Skeletal muscle tissue (tissue), 5 donors: Measurements from ENCODE around the gene CFAP119. TPM values are rescaled to one million over a fixed set of nuclear protein-coding genes. Genes with fewer than 3 reads are reported as not detected.

Experiments
- H3K27ac ChIP-seq: one replicate; pipeline ENCODE4 v1.7.0; 2013; ENCODE audit warnings: mild to moderate bottlenecking, low read depth, low read length, inconsistent platforms
- H3K27me3 ChIP-seq, 3 donors: one replicate each; pipeline ENCODE4 v1.7.0; 2013; ENCODE audit warnings: low read length in 3 of 3; ENCODE audit not compliant: control insufficient read depth in 3 of 3, insufficient read depth in 3 of 3
- H3K36me3 ChIP-seq, 3 donors: one replicate each; pipeline ENCODE4 v1.7.0; 2013; ENCODE audit warnings: low read length in 3 of 3; ENCODE audit not compliant: control insufficient read depth in 3 of 3, insufficient read depth in 3 of 3
- H3K4me1 ChIP-seq, 3 donors: one replicate each; pipeline ENCODE4 v1.7.0; 2013; ENCODE audit warnings: low read length in 3 of 3, mild to moderate bottlenecking in 3 of 3; ENCODE audit not compliant: control insufficient read depth in 3 of 3, insufficient read depth in 3 of 3
- H3K4me3 ChIP-seq, 3 donors: one replicate each; pipeline ENCODE4 v1.7.0; 2013; ENCODE audit warnings: low read length in 3 of 3
- H3K9ac ChIP-seq, 3 donors: one replicate each; pipeline ENCODE4 v1.7.0; 2013; ENCODE audit warnings: low read length in 3 of 3, mild to moderate bottlenecking in 3 of 3, moderate library complexity in 2 of 3, low read depth in 1 of 3
- H3K9me3 ChIP-seq, 3 donors: one replicate each; pipeline ENCODE4 v1.7.0; 2013; ENCODE audit warnings: low read length in 3 of 3; ENCODE audit not compliant: control insufficient read depth in 3 of 3
- small RNA-seq: library from RNA; depleted of rRNA; stranded (forward); fragments of <200 nt; gene quantifications from one replicate; pipeline ENCODE3, GENCODE V24; 2014
- total RNA-seq: library from RNA; depleted of rRNA; stranded (reverse); fragments of >200 nt; gene quantifications from one replicate; pipeline ENCODE4 v1.2.3, GENCODE V29; 2014
- donor health status: Osteomylitis.

CFAP119 gene
- total RNA-seq, 1 donor from 2014 or later = 1.6 TPM

- Histone ChIP-seq H3K4me3 (no peak overlapping the region), H3K9ac (no peak overlapping the region), H3K36me3 (peaks cover 74 to 76% (median 75%) of the 10 kb centered on the region in 3 donors), H3K27ac (no peak overlapping the region), H3K27me3 (no peaks in the 10 kb centered on the region), H3K4me1 (no peaks in the 10 kb centered on the region), H3K9me3 (no peaks in the 10 kb centered on the region)
Observed at GRCh38 chr16:30715750-30716445, 46.0 kb downstream of the CFAP119 start.

DNA sequence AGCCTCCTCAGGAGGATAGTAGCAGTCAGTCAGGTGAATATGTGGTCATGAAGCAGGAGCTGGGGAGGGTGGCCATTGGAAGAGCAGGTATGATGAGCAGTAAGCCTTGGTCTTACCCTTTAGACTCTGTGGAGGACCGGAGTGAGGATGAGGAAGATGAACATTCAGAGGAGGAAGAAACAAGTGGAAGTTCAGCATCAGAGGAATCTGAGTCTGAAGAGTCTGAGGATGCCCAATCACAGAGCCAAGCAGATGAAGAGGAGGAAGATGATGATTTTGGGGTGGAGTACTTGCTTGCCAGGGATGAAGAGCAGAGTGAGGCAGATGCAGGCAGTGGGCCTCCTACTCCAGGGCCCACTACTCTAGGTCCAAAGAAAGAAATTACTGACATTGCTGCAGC lies 50.1 kb downstream of the CFAP119 start:
- Histone ChIP-seq H3K9ac (no peak overlapping the region), H3K9me3 (no peaks in the 10 kb centered on the region), H3K4me3 (no peak overlapping the region), H3K27me3 (no peaks in the 10 kb centered on the region), H3K36me3 (peaks cover 87 to 89% (median 88%) of the 10 kb centered on the region in 3 donors), H3K4me1 (no peaks in the 10 kb centered on the region), H3K27ac (no peak overlapping the region)

DNA sequence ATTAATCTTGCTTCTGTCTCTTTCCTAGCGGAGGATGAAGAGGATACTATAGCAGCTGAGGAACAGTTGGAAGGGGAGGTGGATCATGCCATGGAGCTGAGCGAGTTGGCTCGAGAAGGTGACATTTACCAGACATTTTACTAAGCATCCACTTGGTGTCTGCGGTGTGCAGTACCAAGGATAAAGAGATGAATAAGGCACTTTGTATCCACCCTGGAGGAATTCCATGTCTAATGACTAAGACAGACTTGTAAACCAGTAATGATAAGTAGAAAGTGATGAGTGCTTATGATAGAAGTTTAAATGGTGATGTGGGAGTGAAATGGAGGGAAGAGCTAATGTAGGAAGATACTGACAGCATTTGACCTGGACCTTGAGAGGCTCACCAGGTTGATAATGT lies 50.9 kb downstream of the CFAP119 start:
- Histone ChIP-seq H3K27me3 (no peaks in the 10 kb centered on the region), H3K9me3 (no peaks in the 10 kb centered on the region), H3K36me3 (peaks cover 88 to 89% (median 89%) of the 10 kb centered on the region in 3 donors)

More for the DNA sequence above, 50.9 kb downstream of the CFAP119 start:
- Histone ChIP-seq H3K27ac (no peak overlapping the region), H3K9ac (no peak overlapping the region), H3K4me1 (no peaks in the 10 kb centered on the region), H3K4me3 (no peak overlapping the region)

Small RNA genes lying within 50 kb of the gene (small RNA-seq; reads per million reads assigned to genes)
- 0.95 reads per million, percentile 77 among the genes with 10 or more reads in this experiment for gene SNORA30

Other genes starting within 250 kb of the CFAP119 start
- 23.5 TPM for gene ZNF768, start 235.5 kb downstream of the CFAP119 start, total RNA-seq
- 8.4 TPM for gene ZNF747, start 227.2 kb downstream of the CFAP119 start, total RNA-seq
- gene ZNF764, start 203.7 kb downstream of the CFAP119 start, total RNA-seq = 3.7 TPM
- gene ZNF688, start 190.3 kb downstream of the CFAP119 start, total RNA-seq = 5.7 TPM
- gene ZNF785, start 176.4 kb downstream of the CFAP119 start, total RNA-seq = 10.4 TPM
- gene ZNF689, start 151.7 kb downstream of the CFAP119 start, total RNA-seq = 4.7 TPM
- gene PRR14, start 111.1 kb downstream of the CFAP119 start, total RNA-seq = 6.8 TPM
- gene FBRS, start 103.6 kb downstream of the CFAP119 start, total RNA-seq = 7.3 TPM
- 17.2 TPM for gene SRCAP, start 62.9 kb downstream of the CFAP119 start, total RNA-seq
- 3.7 TPM for gene PHKG2, start 13.6 kb downstream of the CFAP119 start, total RNA-seq
- 50.6 TPM for gene RNF40, start 260 bp upstream of the CFAP119 start, total RNA-seq
- 5.7 TPM for gene ZNF629, start 25.1 kb upstream of the CFAP119 start, total RNA-seq
- 29.7 TPM for gene BCL7C, start 132.0 kb upstream of the CFAP119 start, total RNA-seq
- gene CTF1, start 134.6 kb upstream of the CFAP119 start, total RNA-seq = 0.52 TPM
- 5.2 TPM for gene FBXL19, start 161.5 kb upstream of the CFAP119 start, total RNA-seq
- 9.4 TPM for gene ORAI3, start 187.0 kb upstream of the CFAP119 start, total RNA-seq
- gene SETD1A, start 195.7 kb upstream of the CFAP119 start, total RNA-seq = 3.7 TPM
- gene HSD3B7, start 223.1 kb upstream of the CFAP119 start, total RNA-seq = 12.5 TPM
- gene STX1B, start 248.6 kb upstream of the CFAP119 start, total RNA-seq = not detected